ENCODE measurements around the gene DPYD. TPM values are rescaled to one million over a fixed set of nuclear protein-coding genes. Genes with fewer than 3 reads are reported as not detected.

DPYD gene
- total RNA-seq, 2 experiments from 2014 or later: 9.8 to 11.1 TPM

DNA sequence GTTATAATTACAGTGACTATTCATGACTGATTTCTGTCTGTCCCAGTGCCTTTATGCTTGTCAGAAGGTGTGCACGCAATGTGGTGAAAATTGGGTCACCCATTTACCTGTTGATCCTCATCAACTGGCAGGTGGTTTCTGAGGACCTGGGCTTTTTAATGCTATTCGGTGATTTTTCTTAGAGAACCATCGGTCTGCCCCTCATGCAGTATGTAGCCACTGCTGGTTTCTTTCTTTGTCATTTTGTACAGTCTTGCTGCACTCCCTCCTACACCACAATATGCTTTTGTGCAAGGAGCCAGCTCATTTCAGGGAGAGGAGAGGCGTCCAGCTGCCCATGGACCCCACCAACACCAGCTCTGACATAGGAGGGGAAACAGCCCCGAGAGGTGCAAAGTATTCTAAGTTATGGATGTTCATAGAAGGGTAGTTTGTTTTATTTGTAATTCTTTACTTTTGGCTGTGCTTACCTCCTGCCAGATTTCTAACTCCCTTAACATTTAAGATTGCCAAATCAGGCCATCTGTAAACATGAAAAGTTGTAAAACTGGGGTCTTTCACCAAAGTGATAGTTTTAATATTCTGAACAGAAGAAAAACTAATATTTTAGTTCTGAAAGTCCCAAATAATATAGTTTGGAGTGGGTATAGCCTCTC lies 873.9 kb downstream of the DPYD start:
- no peak for DNase-seq
- CTCF ChIA-PET: interaction anchor here (0.7 kb wide), 1 partner anchor 714 kb away, joined by 3 read pairs; no protein-coding TSS in a partner anchor
- H3K9me3 Mint-ChIP-seq: peaks cover 9% of the 10 kb centered on the region
- H3K36me3 Mint-ChIP-seq (ENCODE audit: low read depth): no peaks in the 10 kb centered on the region
- H3K27me3 Mint-ChIP-seq (ENCODE audit: low read depth): peaks cover 3% of the 10 kb centered on the region
- no peak overlapping the region for H3K4me3 Mint-ChIP-seq
- H3K27ac Mint-ChIP-seq: no peak overlapping the region
- no peaks in the 10 kb centered on the region for H3K4me1 Mint-ChIP-seq (ENCODE audit: low read depth)
- intact Hi-C loops (cut with micrococcal nuclease): no loop called here

DNA sequence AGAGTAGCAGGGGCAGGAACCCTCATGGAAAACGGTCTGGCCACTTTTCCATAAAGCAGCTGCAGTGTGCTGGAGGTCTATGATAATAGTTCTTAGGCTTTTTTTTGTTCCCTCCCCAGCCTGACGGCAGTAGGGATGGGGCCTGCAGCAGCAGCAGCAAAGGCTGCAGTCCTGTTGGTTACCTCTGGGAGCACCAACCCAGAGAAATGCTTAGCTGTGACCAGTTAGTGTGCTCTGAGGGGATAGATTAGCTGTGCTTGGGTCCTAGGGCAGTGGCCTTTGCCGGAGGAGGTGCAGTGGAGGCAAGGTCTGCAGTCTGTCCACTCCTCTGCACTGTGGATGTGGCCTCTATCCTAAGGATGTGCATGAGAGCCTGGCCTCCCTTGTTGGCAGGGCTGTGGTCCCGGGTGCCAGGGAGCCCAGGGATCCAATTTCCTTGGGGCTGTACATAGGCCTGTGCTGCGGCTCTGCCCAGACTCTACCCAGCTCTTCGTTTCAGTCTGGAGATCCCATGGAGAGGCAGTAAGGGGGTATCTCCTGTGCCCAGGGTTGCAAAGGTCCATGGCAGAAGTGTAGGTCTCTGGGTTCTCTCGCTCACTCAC lies 876.6 kb downstream of the DPYD start:
- intact Hi-C loops (cut with micrococcal nuclease): no loop called here
- no peak overlapping the region for H3K4me3 Mint-ChIP-seq
- no peaks in the 10 kb centered on the region for H3K4me1 Mint-ChIP-seq (ENCODE audit: low read depth)
- CTCF ChIA-PET: no interaction called here
- H3K27me3 Mint-ChIP-seq (ENCODE audit: low read depth): peaks cover 5% of the 10 kb centered on the region
- no peak for DNase-seq
- H3K36me3 Mint-ChIP-seq (ENCODE audit: low read depth): no peaks in the 10 kb centered on the region
- H3K9me3 Mint-ChIP-seq: peaks cover 22% of the 10 kb centered on the region
- no peak overlapping the region for H3K27ac Mint-ChIP-seq

DNA sequence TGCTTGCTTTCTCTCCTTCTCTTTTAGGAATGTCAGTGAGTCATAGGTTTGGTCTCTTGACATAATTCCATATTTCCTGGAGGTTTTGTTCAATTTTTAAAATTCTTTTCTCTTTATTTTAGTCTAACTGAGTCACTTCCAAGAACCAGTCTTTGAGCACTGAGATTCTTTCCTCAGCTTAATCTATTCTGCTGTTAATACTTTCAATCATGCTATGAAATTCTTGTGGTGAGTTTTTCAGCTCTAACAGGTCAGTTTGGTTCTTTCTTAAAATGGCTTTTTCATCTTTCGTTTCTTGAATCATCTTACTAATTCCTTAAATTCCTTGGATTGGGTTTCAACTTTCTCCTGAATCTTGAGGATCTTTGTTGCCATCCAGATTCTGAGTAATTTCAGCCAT lies 878.3 kb downstream of the DPYD start:
- intact Hi-C loops (cut with micrococcal nuclease): no loop called here
- H3K36me3 Mint-ChIP-seq (ENCODE audit: low read depth): no peaks in the 10 kb centered on the region
- no peak for DNase-seq
- no peak overlapping the region for H3K27ac Mint-ChIP-seq
- CTCF ChIA-PET: no interaction called here
- peaks cover 33% of the 10 kb centered on the region for H3K9me3 Mint-ChIP-seq
- peaks cover 5% of the 10 kb centered on the region for H3K27me3 Mint-ChIP-seq (ENCODE audit: low read depth)
- no peak overlapping the region for H3K4me3 Mint-ChIP-seq
- H3K4me1 Mint-ChIP-seq (ENCODE audit: low read depth): no peaks in the 10 kb centered on the region

DNA sequence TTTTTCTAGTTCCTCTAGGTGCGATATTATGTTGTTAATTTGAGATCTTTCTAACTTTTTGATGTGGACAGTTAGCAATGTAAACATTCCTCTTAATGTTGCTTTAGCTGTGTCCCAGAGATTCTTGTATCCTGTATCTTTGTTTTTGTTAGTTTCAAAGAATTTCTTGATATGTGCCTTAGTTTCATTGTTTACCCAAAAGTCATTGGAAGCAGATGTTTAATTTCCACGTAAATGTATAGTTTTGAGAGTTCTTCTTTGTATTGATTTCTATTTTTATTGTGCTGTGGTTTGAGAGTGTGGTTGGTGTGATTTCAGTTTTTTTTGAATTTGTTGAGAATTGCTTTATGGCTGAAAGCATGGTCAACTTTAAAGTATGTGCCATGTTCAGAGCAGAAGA lies 879.8 kb downstream of the DPYD start:
- H3K9me3 Mint-ChIP-seq: peaks cover 33% of the 10 kb centered on the region
- no peak for DNase-seq
- H3K36me3 Mint-ChIP-seq (ENCODE audit: low read depth): no peaks in the 10 kb centered on the region
- H3K4me3 Mint-ChIP-seq: no peak overlapping the region
- CTCF ChIA-PET: interaction anchor here (0.6 kb wide), 1 partner anchor 77 kb away, joined by 3 read pairs; no protein-coding TSS in a partner anchor
- no peak overlapping the region for H3K27ac Mint-ChIP-seq
- peaks cover 3% of the 10 kb centered on the region for H3K27me3 Mint-ChIP-seq (ENCODE audit: low read depth)
- intact Hi-C loops (cut with micrococcal nuclease): no loop called here
- no peaks in the 10 kb centered on the region for H3K4me1 Mint-ChIP-seq (ENCODE audit: low read depth)

DNA sequence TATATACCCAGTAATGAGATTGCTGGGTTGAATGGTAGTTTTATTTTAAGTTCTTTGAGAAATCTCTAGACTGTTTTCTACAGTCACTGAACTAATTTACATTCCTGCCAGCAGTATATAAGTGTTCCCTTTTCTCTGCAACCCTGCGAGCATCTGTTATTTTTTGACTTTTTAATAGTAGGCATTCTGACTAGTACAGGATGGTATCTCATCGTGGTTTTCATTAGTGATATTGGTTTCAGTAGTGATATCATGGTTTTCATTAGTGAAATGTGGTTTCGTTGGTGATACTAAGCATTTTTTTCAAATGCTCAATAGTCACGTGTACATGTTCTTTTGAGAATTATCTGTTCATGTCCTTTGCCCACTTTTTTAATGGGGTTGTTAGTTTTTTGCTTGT lies 882.4 kb downstream of the DPYD start:
- Mint-ChIP-seq H3K4me1 (ENCODE audit: low read depth) (no peaks in the 10 kb centered on the region), H3K36me3 (ENCODE audit: low read depth) (no peaks in the 10 kb centered on the region), H3K9me3 (peaks cover 33% of the 10 kb centered on the region), H3K4me3 (no peak overlapping the region), H3K27ac (no peak overlapping the region), H3K27me3 (ENCODE audit: low read depth) (peaks cover 3% of the 10 kb centered on the region)
- intact Hi-C loops (cut with micrococcal nuclease): no loop called here
- CTCF ChIA-PET: no interaction called here
- no peak for DNase-seq

DNA sequence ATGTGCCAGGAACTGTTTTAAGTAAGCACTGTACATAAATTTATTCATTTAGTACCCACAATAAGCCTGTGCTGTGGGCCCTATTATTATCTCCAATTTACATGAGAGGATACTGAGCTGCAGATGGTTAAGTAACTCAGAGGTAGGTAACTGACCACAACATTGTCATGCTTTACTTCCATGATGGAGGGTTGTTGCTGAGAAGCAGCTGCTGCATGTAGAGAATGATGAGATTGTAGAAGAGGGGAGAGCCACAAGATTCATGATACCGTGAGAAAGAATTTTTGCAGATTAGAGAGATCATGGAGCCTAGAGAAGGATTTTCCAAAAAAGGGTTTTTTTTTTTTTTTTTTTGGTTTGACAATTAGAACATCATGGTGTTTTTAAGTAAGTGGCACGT lies 886.2 kb downstream of the DPYD start:
- Mint-ChIP-seq H3K4me1 (ENCODE audit: low read depth) (no peaks in the 10 kb centered on the region), H3K4me3 (no peak overlapping the region), H3K27me3 (ENCODE audit: low read depth) (no peaks in the 10 kb centered on the region), H3K36me3 (ENCODE audit: low read depth) (no peaks in the 10 kb centered on the region), H3K9me3 (peaks cover 20% of the 10 kb centered on the region), H3K27ac (no peak overlapping the region)
- CTCF ChIA-PET: no interaction called here
- intact Hi-C loops (cut with micrococcal nuclease): no loop called here
- DNase-seq: no peak

DNA sequence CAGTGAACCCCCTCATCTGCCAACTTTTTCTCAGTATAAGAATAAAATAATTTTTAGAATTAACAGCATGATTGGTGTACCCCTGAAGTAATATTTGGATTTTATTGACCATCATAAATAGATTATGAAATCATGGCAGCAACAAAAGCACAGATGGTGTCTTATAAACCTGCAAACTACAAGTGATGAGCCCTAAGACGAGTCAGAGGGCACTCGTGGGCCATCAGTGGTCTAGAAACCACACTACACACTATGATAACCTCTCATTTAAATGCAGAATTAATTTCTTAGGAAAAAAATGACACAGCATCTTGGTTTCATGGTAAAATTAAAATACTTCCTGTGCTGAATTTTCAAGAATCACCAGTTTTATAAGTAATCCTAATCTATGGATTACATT lies 886.9 kb downstream of the DPYD start:
- Mint-ChIP-seq H3K27me3 (ENCODE audit: low read depth) (no peaks in the 10 kb centered on the region), H3K4me3 (no peak overlapping the region), H3K9me3 (peaks cover 14% of the 10 kb centered on the region), H3K4me1 (ENCODE audit: low read depth) (no peaks in the 10 kb centered on the region), H3K27ac (no peak overlapping the region), H3K36me3 (ENCODE audit: low read depth) (no peaks in the 10 kb centered on the region)
- intact Hi-C loops (cut with micrococcal nuclease): no loop called here
- no peak for DNase-seq
- CTCF ChIA-PET: no interaction called here

Measured in activated naive CD4-positive, alpha-beta T cell treated with anti-CD3 and anti-CD28 coated beads for 36 hours (primary cell).